HG03139 (cell line): ENCODE measurements around the gene CATSPER1.
"Not testable (repeated sequence)": the region's sequence is repeated elsewhere in the genome, so short reads cannot be mapped to it uniquely, and the experiment has no call there.

ENCODE experiments used
- ATAC-seq: cut with Tn5 transposase; IDR thresholded peaks from one replicate; pipeline ENCODE4 v1.9.1; 2021; ENCODE audit not compliant: unreplicated experiment

The CATSPER1 gene

GRCh38 chr11:66051766-66052663, 25.7 kb upstream of the CATSPER1 start, which contains the start of gene SF3B2:
SF3B2 (plus strand) TSS chr11:66052364; CDS start chr11:66052385, 21 bp downstream.
- ATAC-seq, result peak; percentile 92

- ATAC-seq, result no peak
Observed at GRCh38 chr11:66051371-66051765, 25.1 kb upstream of the CATSPER1 start.

GRCh38 chr11:66050581-66051231, 24.4 kb upstream of the CATSPER1 start:
- ATAC-seq, result no peak

- no peak for ATAC-seq
Observed at GRCh38 chr11:66048547-66049323, 22.5 kb upstream of the CATSPER1 start, which contains the start of gene GAL3ST3. GAL3ST3 (minus strand) TSS chr11:66049161; CDS start chr11:66045415, 3,746 bp downstream.

GRCh38 chr11:66047541-66048365, 21.5 kb upstream of the CATSPER1 start:
- no peak for ATAC-seq

GRCh38 chr11:66046901-66047300, 20.6 kb upstream of the CATSPER1 start:
- ATAC-seq, result no peak

GRCh38 chr11:66045177-66045639, 18.9 kb upstream of the CATSPER1 start:
- no peak for ATAC-seq

- no peak for ATAC-seq
Observed at GRCh38 chr11:66044757-66045156, 18.5 kb upstream of the CATSPER1 start.

- ATAC-seq, result no peak
Observed at GRCh38 chr11:66042996-66043906, 17.0 kb upstream of the CATSPER1 start.

GRCh38 chr11:66042227-66042995, 16.1 kb upstream of the CATSPER1 start:
- no peak for ATAC-seq

- no peak for ATAC-seq
Observed at GRCh38 chr11:66039765-66040164, 13.5 kb upstream of the CATSPER1 start.

GRCh38 chr11:66037327-66037726, 11.0 kb upstream of the CATSPER1 start:
- no peak for ATAC-seq

- ATAC-seq, result no peak
Observed at GRCh38 chr11:66036334-66036710, 10.0 kb upstream of the CATSPER1 start.

- no peak for ATAC-seq
Observed at GRCh38 chr11:66035653-66036333, 9.5 kb upstream of the CATSPER1 start.

- ATAC-seq, result no peak
Observed at GRCh38 chr11:66032957-66033735, 6.9 kb upstream of the CATSPER1 start.

GRCh38 chr11:66023186-66023440, 3.2 kb downstream of the CATSPER1 start:
- ATAC-seq, result not testable (repeated sequence)

GRCh38 chr11:66022401-66023185, 3.7 kb downstream of the CATSPER1 start:
- no peak for ATAC-seq
